Measurements from ENCODE around the gene THBD.

DNA sequence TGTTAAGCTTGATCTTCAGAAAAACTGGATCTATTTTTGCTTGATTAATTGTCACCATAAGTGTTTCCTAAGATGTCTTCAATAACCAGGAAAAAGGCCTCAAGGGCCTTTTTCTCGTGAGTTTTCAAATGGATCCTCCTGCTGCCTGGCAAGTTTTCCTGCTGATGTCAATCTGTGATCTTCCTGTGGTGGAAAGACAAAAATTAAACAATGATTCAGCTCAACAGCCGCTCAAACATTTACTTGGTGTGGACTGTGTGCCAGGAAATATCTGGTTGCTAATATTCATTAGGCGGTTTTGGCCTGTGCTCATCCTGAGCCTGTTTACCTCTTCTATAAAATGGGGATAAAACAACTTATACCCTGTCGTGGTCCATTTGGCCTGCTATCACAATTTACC is 49.7 kb downstream of the THBD start:
- TF ChIP-seq, protein P1, sequence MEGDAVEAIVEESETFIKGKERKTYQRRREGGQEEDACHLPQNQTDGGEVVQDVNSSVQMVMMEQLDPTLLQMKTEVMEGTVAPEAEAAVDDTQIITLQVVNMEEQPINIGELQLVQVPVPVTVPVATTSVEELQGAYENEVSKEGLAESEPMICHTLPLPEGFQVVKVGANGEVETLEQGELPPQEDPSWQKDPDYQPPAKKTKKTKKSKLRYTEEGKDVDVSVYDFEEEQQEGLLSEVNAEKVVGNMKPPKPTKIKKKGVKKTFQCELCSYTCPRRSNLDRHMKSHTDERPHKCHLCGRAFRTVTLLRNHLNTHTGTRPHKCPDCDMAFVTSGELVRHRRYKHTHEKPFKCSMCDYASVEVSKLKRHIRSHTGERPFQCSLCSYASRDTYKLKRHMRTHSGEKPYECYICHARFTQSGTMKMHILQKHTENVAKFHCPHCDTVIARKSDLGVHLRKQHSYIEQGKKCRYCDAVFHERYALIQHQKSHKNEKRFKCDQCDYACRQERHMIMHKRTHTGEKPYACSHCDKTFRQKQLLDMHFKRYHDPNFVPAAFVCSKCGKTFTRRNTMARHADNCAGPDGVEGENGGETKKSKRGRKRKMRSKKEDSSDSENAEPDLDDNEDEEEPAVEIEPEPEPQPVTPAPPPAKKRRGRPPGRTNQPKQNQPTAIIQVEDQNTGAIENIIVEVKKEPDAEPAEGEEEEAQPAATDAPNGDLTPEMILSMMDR (IDR thresholded peaks at IDR 0.05 in 8 of 11, conservative IDR thresholded peaks at IDR 0.05 in 3 of 11), result no peak
- TF ChIP-seq POLR2AphosphoS5 (IDR thresholded peaks at IDR 0.05) (no peak), POLR2A (IDR thresholded peaks at IDR 0.05) (no peak)

Measured in spleen (tissue), 7 donors.